ENCODE measurements around the gene PDIK1L. TPM values are rescaled to one million over a fixed set of nuclear protein-coding genes. Genes with fewer than 3 reads are reported as not detected.
A peak's percentile ranks its signal among the peaks of the same experiment; 100 is the strongest.

The PDIK1L gene
- total and polyA plus RNA-seq, 2 experiments from 2014 or later, result 4.2 to 8.5 TPM

- Histone ChIP-seq H3K9me3 (ENCODE audit: low read depth) (no peaks in the 10 kb centered on the region), H3K27ac (no peak overlapping the region), H3K4me1 (ENCODE audit: low read depth) (peaks cover 32% of the 10 kb centered on the region), H3K27me3 (no peaks in the 10 kb centered on the region), H3K4me3 (no peak overlapping the region), H3K36me3 (no peaks in the 10 kb centered on the region)
- no peak for TF ChIP-seq CTCF (IDR thresholded peaks at IDR 0.05; ENCODE audit: low read depth, low read length)
- no peak for DNase-seq (ENCODE audit: low read depth in 1 of 2, low spot score in 1 of 2)
These were observed 34.1 kb upstream of the PDIK1L start for GRCh38 chr1:26077524-26077923.

- peaks cover 38% of the 10 kb centered on the region for H3K4me1 ChIP-seq (ENCODE audit: low read depth)
- no peak for DNase-seq (ENCODE audit: low read depth in 1 of 2, low spot score in 1 of 2)
- peak overlapping the region; percentile 73 for H3K27ac ChIP-seq
These were observed 33.1 kb upstream of the PDIK1L start for GRCh38 chr1:26078286-26079177.

DNA sequence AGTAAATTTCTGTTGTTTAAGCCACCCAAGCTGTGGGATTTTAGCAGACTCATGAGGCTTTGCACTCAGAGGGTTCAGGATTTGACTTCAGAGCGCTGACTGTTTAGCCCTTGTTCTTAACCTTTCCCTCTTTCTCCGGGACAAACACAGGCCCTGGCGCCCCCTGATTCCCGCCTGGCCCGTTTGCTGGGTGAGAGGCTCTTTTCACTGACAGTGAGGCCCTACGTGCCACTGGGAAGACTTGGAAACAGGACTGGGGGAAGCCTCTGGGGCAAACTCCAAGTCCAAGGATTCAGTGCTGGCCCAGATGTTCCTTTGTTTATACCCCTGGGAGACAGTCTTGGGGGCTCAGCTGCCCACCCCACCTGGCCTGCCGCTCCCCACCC lies 32.5 kb upstream of the PDIK1L start:
- Histone ChIP-seq H3K27me3 (no peaks in the 10 kb centered on the region), H3K27ac (peak overlapping the region; percentile 73), H3K9me3 (ENCODE audit: low read depth) (no peaks in the 10 kb centered on the region), H3K4me1 (ENCODE audit: low read depth) (peaks cover 41% of the 10 kb centered on the region), H3K4me3 (no peak overlapping the region), H3K36me3 (no peaks in the 10 kb centered on the region)
- TF ChIP-seq CTCF (IDR thresholded peaks at IDR 0.05; ENCODE audit: low read depth, low read length), result no peak
- no peak for DNase-seq (ENCODE audit: low read depth in 1 of 2, low spot score in 1 of 2)

More at GRCh38 chr1:26078286-26079177, 33.1 kb upstream of the PDIK1L start:
- TF ChIP-seq CTCF (IDR thresholded peaks at IDR 0.05; ENCODE audit: low read depth, low read length), result no peak
- no peaks in the 10 kb centered on the region for H3K36me3 ChIP-seq
- no peak overlapping the region for H3K4me3 ChIP-seq
- no peaks in the 10 kb centered on the region for H3K27me3 ChIP-seq
- H3K9me3 ChIP-seq (ENCODE audit: low read depth), result no peaks in the 10 kb centered on the region

DNA sequence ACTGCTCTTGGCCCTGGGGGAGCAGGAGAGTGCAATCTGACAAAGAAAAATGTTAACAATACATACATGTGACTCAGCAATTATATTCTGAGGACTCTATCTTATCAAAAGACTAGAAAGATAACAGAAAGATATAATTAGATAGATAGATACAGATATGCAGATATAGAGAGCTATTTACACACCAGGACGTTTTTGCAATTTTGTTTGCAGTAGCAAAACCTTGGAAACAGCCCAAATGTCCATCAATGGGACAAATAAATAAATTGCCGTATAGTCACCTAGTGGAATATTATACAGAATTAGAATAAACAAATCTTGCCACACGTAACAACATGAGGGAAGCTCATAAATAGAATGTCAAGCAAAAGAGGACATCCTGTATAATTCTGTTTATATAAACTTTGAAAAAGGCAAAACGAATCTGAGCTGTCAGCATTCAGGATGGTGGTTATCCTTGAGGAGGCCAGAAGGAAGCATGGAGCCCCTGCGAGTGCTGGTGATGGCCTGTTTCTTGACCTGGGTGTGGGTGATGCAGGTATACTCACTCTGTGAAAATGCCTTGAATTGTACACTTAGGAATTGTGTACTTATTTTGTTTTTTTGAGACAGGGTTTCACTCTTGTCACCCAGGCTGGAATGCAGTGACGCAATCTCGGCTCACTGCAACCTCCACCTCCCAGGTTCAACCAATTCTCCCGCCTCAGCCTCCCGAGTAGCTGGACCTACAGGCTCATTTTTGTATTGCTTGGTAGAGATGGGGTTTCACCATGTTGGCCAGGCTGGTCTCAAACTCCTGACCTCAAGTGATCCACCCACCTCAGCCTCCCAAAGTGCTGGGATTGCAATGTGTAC lies 31.4 kb upstream of the PDIK1L start:
- Histone ChIP-seq H3K36me3 (no peaks in the 10 kb centered on the region), H3K27ac (no peak overlapping the region)

More for the DNA sequence above, 31.4 kb upstream of the PDIK1L start:
- Histone ChIP-seq H3K4me1 (ENCODE audit: low read depth) (peaks cover 34% of the 10 kb centered on the region), H3K4me3 (no peak overlapping the region), H3K27me3 (no peaks in the 10 kb centered on the region), H3K9me3 (ENCODE audit: low read depth) (no peaks in the 10 kb centered on the region)
- no peak for DNase-seq (ENCODE audit: low read depth in 1 of 2, low spot score in 1 of 2)
- TF ChIP-seq CTCF (IDR thresholded peaks at IDR 0.05; ENCODE audit: low read depth, low read length), result no peak
